Measurements from ENCODE around the gene FARP2.

- TF ChIP-seq CEBPB (IDR thresholded peaks at IDR 0.05; ENCODE audit: borderline replicate concordance, low read depth, low read length), result no peak
- TF ChIP-seq ARHGAP35 (CRISPR knock-in tag; IDR thresholded peaks at IDR 0.05; ENCODE audit: borderline replicate concordance), result no peak
- no peak for TF ChIP-seq NAIF1 (CRISPR knock-in tag; IDR thresholded peaks at IDR 0.05; ENCODE audit: borderline replicate concordance)
- TF ChIP-seq DMAP1 (CRISPR knock-in tag; IDR thresholded peaks at IDR 0.05), result no peak
- TF ChIP-seq ZNF354B (CRISPR knock-in tag; IDR thresholded peaks at IDR 0.05), result no peak
- TF ChIP-seq, protein P1, sequence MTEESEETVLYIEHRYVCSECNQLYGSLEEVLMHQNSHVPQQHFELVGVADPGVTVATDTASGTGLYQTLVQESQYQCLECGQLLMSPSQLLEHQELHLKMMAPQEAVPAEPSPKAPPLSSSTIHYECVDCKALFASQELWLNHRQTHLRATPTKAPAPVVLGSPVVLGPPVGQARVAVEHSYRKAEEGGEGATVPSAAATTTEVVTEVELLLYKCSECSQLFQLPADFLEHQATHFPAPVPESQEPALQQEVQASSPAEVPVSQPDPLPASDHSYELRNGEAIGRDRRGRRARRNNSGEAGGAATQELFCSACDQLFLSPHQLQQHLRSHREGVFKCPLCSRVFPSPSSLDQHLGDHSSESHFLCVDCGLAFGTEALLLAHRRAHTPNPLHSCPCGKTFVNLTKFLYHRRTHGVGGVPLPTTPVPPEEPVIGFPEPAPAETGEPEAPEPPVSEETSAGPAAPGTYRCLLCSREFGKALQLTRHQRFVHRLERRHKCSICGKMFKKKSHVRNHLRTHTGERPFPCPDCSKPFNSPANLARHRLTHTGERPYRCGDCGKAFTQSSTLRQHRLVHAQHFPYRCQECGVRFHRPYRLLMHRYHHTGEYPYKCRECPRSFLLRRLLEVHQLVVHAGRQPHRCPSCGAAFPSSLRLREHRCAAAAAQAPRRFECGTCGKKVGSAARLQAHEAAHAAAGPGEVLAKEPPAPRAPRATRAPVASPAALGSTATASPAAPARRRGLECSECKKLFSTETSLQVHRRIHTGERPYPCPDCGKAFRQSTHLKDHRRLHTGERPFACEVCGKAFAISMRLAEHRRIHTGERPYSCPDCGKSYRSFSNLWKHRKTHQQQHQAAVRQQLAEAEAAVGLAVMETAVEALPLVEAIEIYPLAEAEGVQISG (CRISPR knock-in tag; IDR thresholded peaks at IDR 0.05), result no peak
- TF ChIP-seq JUN (CRISPR knock-in tag; IDR thresholded peaks at IDR 0.05), result no peak
Measured at GRCh38 chr2:241313543-241314095, 42.5 kb upstream of the FARP2 start.

Data from HepG2 (cell line).